HG03066 (cell line): ENCODE measurements around the gene BLOC1S5.

Experiments used
- ATAC-seq: cut with Tn5 transposase; IDR thresholded peaks from one replicate; pipeline ENCODE4 v1.9.1; 2021; ENCODE audit warnings: low read depth; ENCODE audit not compliant: unreplicated experiment

Gene BLOC1S5

GRCh38 chr6:8063761-8064637 lies at the start of gene BLOC1S5:
Gene BLOC1S5 (minus strand): TSS chr6:8064389. CDS start chr6:8064376, 13 bp downstream.
- ATAC-seq: peak; percentile 90

- no peak for ATAC-seq
Observed at GRCh38 chr6:8113131-8113654, 49.0 kb upstream of the BLOC1S5 start.

GRCh38 chr6:8110725-8111124 lies 46.5 kb upstream of the BLOC1S5 start:
- no peak for ATAC-seq

- peak; percentile 90 for ATAC-seq
Observed at GRCh38 chr6:8110117-8110721, 46.0 kb upstream of the BLOC1S5 start.

GRCh38 chr6:8108759-8109539 lies 44.8 kb upstream of the BLOC1S5 start:
- ATAC-seq: no peak

GRCh38 chr6:8108031-8108660 lies 44.0 kb upstream of the BLOC1S5 start:
- ATAC-seq: no peak

GRCh38 chr6:8105791-8106190 lies 41.6 kb upstream of the BLOC1S5 start:
- ATAC-seq: no peak

GRCh38 chr6:8103726-8104125 lies 39.5 kb upstream of the BLOC1S5 start:
- ATAC-seq: no peak

- ATAC-seq: peak; percentile 99
Observed at GRCh38 chr6:8102122-8102958, 38.2 kb upstream of the BLOC1S5 start, which contains the start of gene EEF1E1. Gene EEF1E1 (minus strand): TSS chr6:8102548. CDS start chr6:8102521, 27 bp downstream.

GRCh38 chr6:8100159-8100854 lies 36.1 kb upstream of the BLOC1S5 start:
- no peak for ATAC-seq

GRCh38 chr6:8090650-8091049 lies 26.5 kb upstream of the BLOC1S5 start:
- ATAC-seq: no peak

- no peak for ATAC-seq
Observed at GRCh38 chr6:8088886-8089285, 24.7 kb upstream of the BLOC1S5 start.

- ATAC-seq: no peak
Observed at GRCh38 chr6:8087870-8088754, 23.9 kb upstream of the BLOC1S5 start.

- no peak for ATAC-seq
Observed at GRCh38 chr6:8086755-8087306, 22.6 kb upstream of the BLOC1S5 start.

- ATAC-seq: no peak
Observed at GRCh38 chr6:8085053-8085511, 20.9 kb upstream of the BLOC1S5 start.

- ATAC-seq: no peak
Observed at GRCh38 chr6:8084586-8084985, 20.4 kb upstream of the BLOC1S5 start.
